WTC11 (cell line): Measurements from ENCODE around the gene CYTH3. TPM values are rescaled to one million over a fixed set of nuclear protein-coding genes. Genes with fewer than 3 reads are reported as not detected.

Source experiments
- ATAC-seq: fragments of 200-7000 bp; cut with Tn5 transposase; 2 replicates; pipeline ENCODE4 v1.10.0; 2021; ENCODE audit warnings: mild to moderate bottlenecking, moderate library complexity
- CTCF ChIA-PET: fragments of 300-600 bp; sonication (Branson Sonifier 250); formaldehyde crosslinking; loops from one replicate; lab custom pipeline; 2021; ENCODE audit warnings: antibody characterized with exemption; lab: Charles Lee
- POLR2A ChIA-PET: fragments of 350-600 bp; sonication (Branson Sonifier 250); formaldehyde crosslinking; loops from one replicate; lab custom pipeline; 2021; ENCODE audit warnings: antibody characterized with exemption; lab: Charles Lee
- DNase-seq: peaks from one replicate; pipeline ENCODE4 v3.0.0; 2021; ENCODE audit warnings: low spot score
- H3K27ac Mint-ChIP-seq: 2 replicates; pipeline ENCODE4 v1.8.0; 2021; ENCODE audit warnings: mixed read lengths
- H3K27me3 Mint-ChIP-seq: 2 replicates; pipeline ENCODE4 v1.8.0; 2021; ENCODE audit warnings: low read depth, mild to moderate bottlenecking, moderate library complexity, mixed read lengths
- H3K36me3 Mint-ChIP-seq: 2 replicates; pipeline ENCODE4 v1.8.0; 2021; ENCODE audit warnings: mixed read lengths
- H3K4me1 Mint-ChIP-seq: 2 replicates; pipeline ENCODE4 v1.8.0; 2022; ENCODE audit warnings: mixed read lengths
- H3K4me3 Mint-ChIP-seq: 2 replicates; pipeline ENCODE4 v1.8.0; 2021; ENCODE audit warnings: mild to moderate bottlenecking, moderate library complexity, mixed read lengths
- H3K9me3 Mint-ChIP-seq: 2 replicates; pipeline ENCODE4 v1.8.0; 2021; ENCODE audit warnings: mixed read lengths
- CBFB ChIP-seq: sonication (generic); formaldehyde crosslinking; IDR thresholded peaks from 2 replicates; pipeline ENCODE4 v1.8.1; 2022; ENCODE audit warnings: mild to moderate bottlenecking, low read depth, missing genetic modification reagents
- CREM ChIP-seq: sonication (generic); formaldehyde crosslinking; IDR thresholded peaks from 2 replicates; pipeline ENCODE4 v1.8.1; 2022; ENCODE audit warnings: mild to moderate bottlenecking, missing genetic modification reagents, moderate library complexity
- ELF4 ChIP-seq: sonication (generic); formaldehyde crosslinking; IDR thresholded peaks from 2 replicates; pipeline ENCODE4 v1.8.1; 2022; ENCODE audit warnings: low read depth, mild to moderate bottlenecking, moderate library complexity, missing genetic modification reagents
- FOXP1 ChIP-seq: sonication (generic); formaldehyde crosslinking; IDR thresholded peaks from 2 replicates; pipeline ENCODE4 v1.8.0; 2022; ENCODE audit warnings: missing genetic modification reagents, mild to moderate bottlenecking, moderate library complexity, borderline replicate concordance
- GRHL2 ChIP-seq: fragments of 250-450 bp; sonication (Bioruptor Pico); IDR thresholded peaks from 2 replicates; pipeline ENCODE4 v1.8.0; 2022; ENCODE audit warnings: mild to moderate bottlenecking, moderate library complexity; ENCODE audit not compliant: insufficient replicate concordance, severe bottlenecking
- HMGA2 ChIP-seq: fragments of 250-450 bp; sonication (Bioruptor Pico); IDR thresholded peaks from 2 replicates; pipeline ENCODE4 v1.4.0; 2021; ENCODE audit warnings: mild to moderate bottlenecking, moderate library complexity
- IRF2 ChIP-seq: sonication (generic); formaldehyde crosslinking; IDR thresholded peaks from 2 replicates; pipeline ENCODE4 v1.8.0; 2022; ENCODE audit warnings: low read depth, missing genetic modification reagents, borderline replicate concordance
- JUN ChIP-seq: sonication (generic); formaldehyde crosslinking; IDR thresholded peaks from 2 replicates; pipeline ENCODE4 v1.8.0; 2023; ENCODE audit warnings: mild to moderate bottlenecking, missing genetic modification reagents
- MXD4 ChIP-seq: fragments of 250-450 bp; sonication (Bioruptor Pico); IDR thresholded peaks from 2 replicates; pipeline ENCODE4 v1.8.0; 2021; ENCODE audit warnings: mild to moderate bottlenecking, moderate library complexity, borderline replicate concordance
- SP1 ChIP-seq: sonication (generic); formaldehyde crosslinking; conservative IDR thresholded peaks from 2 replicates; pipeline ENCODE4 v1.8.1; 2022; ENCODE audit warnings: missing genetic modification reagents
- TCF7 ChIP-seq: sonication (generic); formaldehyde crosslinking; IDR thresholded peaks from 2 replicates; pipeline ENCODE4 v1.8.0; 2022; ENCODE audit warnings: mild to moderate bottlenecking, low read depth, missing genetic modification reagents, moderate library complexity
- TP53 ChIP-seq: sonication (generic); formaldehyde crosslinking; IDR thresholded peaks from 2 replicates; pipeline ENCODE4 v1.8.1; 2023; ENCODE audit warnings: mild to moderate bottlenecking, missing genetic modification reagents
- ZNF138 ChIP-seq: sonication (generic); formaldehyde crosslinking; conservative IDR thresholded peaks from 2 replicates; pipeline ENCODE4 v1.8.1; 2022; ENCODE audit warnings: mild to moderate bottlenecking, moderate library complexity, missing genetic modification reagents
- ZNF423 ChIP-seq: fragments of 250-450 bp; sonication (Bioruptor Pico); IDR thresholded peaks from 2 replicates; pipeline ENCODE4 v2.1.2; 2022; ENCODE audit warnings: mild to moderate bottlenecking, moderate library complexity
- ZSCAN18 ChIP-seq: fragments of 250-450 bp; sonication (Bioruptor Pico); IDR thresholded peaks from 2 replicates; pipeline ENCODE4 v2.1.2; 2022; ENCODE audit warnings: mild to moderate bottlenecking, moderate library complexity
- total RNA-seq: library from RNA; stranded (reverse); gene quantifications from 3 replicates; pipeline ENCODE4 v1.2.3, GENCODE V29; 2021
- TF ChIP-seq, protein P1 (sequence below): fragments of 200-600 bp; IDR thresholded peaks from 2 replicates; pipeline ENCODE4 v1.8.0; 2022; ENCODE audit warnings: antibody characterized with exemption
- TF ChIP-seq, protein P2 (sequence below): sonication (generic); formaldehyde crosslinking; IDR thresholded peaks from 2 replicates; pipeline ENCODE4 v1.8.1; 2022; ENCODE audit warnings: mild to moderate bottlenecking, moderate library complexity, missing genetic modification reagents
- TF ChIP-seq, protein P3 (sequence below): fragments of 250-450 bp; sonication (Bioruptor Pico); IDR thresholded peaks from 2 replicates; pipeline ENCODE4 v1.9.0; 2021; ENCODE audit warnings: mild to moderate bottlenecking
- TF ChIP-seq, protein P4 (sequence below): fragments of 250-450 bp; sonication (Bioruptor Pico); conservative IDR thresholded peaks from 2 replicates; pipeline ENCODE4 v1.9.0; 2021; ENCODE audit warnings: mild to moderate bottlenecking
- TF ChIP-seq, protein P5 (sequence below): sonication (generic); formaldehyde crosslinking; IDR thresholded peaks from 2 replicates; pipeline ENCODE4 v1.8.0; 2023; ENCODE audit warnings: mild to moderate bottlenecking, missing genetic modification reagents
- TF ChIP-seq, protein P6 (sequence below): sonication (generic); formaldehyde crosslinking; IDR thresholded peaks from 2 replicates; pipeline ENCODE4 v1.8.0; 2023; ENCODE audit warnings: missing genetic modification reagents
- TF ChIP-seq, protein P7 (sequence below): sonication (generic); formaldehyde crosslinking; IDR thresholded peaks from 2 replicates; pipeline ENCODE4 v1.8.1; 2022; ENCODE audit warnings: low read depth, missing genetic modification reagents, borderline replicate concordance

Gene CYTH3
- total RNA-seq, 1 experiment from 2014 or later = 13.2 TPM

- ChIA-PET POLR2A (no interaction called here), CTCF (no interaction called here)
- H3K4me3 Mint-ChIP-seq = no peak overlapping the region
- ATAC-seq (no peak), DNase-seq (no peak)
- no peaks in the 10 kb centered on the region for H3K27me3 Mint-ChIP-seq
- TF ChIP-seq ELF4 (no peak), TP53 (no peak), JUN (CRISPR knock-in tag) (no peak), MXD4 (CRISPR knock-in tag) (no peak), GRHL2 (CRISPR knock-in tag) (no peak), SP1 (no peak), ZNF423 (no peak)
- TF ChIP-seq, protein P1, sequence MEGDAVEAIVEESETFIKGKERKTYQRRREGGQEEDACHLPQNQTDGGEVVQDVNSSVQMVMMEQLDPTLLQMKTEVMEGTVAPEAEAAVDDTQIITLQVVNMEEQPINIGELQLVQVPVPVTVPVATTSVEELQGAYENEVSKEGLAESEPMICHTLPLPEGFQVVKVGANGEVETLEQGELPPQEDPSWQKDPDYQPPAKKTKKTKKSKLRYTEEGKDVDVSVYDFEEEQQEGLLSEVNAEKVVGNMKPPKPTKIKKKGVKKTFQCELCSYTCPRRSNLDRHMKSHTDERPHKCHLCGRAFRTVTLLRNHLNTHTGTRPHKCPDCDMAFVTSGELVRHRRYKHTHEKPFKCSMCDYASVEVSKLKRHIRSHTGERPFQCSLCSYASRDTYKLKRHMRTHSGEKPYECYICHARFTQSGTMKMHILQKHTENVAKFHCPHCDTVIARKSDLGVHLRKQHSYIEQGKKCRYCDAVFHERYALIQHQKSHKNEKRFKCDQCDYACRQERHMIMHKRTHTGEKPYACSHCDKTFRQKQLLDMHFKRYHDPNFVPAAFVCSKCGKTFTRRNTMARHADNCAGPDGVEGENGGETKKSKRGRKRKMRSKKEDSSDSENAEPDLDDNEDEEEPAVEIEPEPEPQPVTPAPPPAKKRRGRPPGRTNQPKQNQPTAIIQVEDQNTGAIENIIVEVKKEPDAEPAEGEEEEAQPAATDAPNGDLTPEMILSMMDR = no peak
- TF ChIP-seq, protein P2, sequence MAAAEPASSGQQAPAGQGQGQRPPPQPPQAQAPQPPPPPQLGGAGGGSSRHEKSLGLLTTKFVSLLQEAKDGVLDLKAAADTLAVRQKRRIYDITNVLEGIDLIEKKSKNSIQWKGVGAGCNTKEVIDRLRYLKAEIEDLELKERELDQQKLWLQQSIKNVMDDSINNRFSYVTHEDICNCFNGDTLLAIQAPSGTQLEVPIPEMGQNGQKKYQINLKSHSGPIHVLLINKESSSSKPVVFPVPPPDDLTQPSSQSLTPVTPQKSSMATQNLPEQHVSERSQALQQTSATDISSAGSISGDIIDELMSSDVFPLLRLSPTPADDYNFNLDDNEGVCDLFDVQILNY (CRISPR knock-in tag) = no peak
- TF ChIP-seq, protein P3, sequence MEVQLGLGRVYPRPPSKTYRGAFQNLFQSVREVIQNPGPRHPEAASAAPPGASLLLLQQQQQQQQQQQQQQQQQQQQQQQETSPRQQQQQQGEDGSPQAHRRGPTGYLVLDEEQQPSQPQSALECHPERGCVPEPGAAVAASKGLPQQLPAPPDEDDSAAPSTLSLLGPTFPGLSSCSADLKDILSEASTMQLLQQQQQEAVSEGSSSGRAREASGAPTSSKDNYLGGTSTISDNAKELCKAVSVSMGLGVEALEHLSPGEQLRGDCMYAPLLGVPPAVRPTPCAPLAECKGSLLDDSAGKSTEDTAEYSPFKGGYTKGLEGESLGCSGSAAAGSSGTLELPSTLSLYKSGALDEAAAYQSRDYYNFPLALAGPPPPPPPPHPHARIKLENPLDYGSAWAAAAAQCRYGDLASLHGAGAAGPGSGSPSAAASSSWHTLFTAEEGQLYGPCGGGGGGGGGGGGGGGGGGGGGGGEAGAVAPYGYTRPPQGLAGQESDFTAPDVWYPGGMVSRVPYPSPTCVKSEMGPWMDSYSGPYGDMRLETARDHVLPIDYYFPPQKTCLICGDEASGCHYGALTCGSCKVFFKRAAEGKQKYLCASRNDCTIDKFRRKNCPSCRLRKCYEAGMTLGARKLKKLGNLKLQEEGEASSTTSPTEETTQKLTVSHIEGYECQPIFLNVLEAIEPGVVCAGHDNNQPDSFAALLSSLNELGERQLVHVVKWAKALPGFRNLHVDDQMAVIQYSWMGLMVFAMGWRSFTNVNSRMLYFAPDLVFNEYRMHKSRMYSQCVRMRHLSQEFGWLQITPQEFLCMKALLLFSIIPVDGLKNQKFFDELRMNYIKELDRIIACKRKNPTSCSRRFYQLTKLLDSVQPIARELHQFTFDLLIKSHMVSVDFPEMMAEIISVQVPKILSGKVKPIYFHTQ = no peak
- TF ChIP-seq, protein P4, sequence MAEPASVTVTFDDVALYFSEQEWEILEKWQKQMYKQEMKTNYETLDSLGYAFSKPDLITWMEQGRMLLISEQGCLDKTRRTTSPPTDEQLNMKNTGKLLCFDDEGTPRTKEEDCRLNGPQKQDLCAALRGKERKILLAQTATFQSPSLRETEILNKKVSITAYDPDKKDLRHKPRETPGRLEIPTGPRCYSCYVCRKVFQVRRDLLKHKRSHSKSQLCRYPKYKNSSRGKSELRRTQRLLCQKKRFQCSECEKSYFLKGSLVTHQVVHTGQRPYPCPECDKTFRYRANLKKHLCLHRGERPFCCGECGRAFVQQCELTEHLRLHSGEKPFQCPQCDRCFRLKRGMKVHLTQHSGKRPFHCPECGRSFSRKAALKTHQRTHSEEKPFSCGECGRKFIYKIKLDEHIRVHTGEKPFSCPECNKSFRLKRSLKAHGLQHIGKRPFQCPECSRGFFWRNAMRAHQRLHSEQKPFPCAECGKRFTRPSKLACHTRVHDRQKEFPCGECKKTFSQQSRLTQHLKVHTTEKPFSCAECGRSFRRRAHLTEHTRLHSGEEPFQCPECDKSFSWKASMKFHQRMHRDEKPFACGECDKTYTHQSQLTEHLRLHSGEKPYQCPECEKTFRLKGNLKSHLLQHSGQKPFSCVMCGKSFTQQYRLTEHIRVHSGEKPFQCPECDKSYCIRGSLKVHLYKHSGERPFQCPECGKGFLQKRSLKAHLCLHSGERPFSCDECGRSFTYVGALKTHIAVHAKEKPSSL (CRISPR knock-in tag) = no peak
- peaks cover 3% of the 10 kb centered on the region; the same call in 1 of the 2 replicates for H3K9me3 Mint-ChIP-seq
- no peaks in the 10 kb centered on the region for H3K36me3 Mint-ChIP-seq
- no peak overlapping the region for H3K27ac Mint-ChIP-seq
- H3K4me1 Mint-ChIP-seq = no peaks in the 10 kb centered on the region
Observed at GRCh38 chr7:6299774-6300173, 27.4 kb upstream of the CYTH3 start.

- POLR2A ChIA-PET = no interaction called here
- Mint-ChIP-seq H3K36me3 (no peaks in the 10 kb centered on the region), H3K4me3 (no peak overlapping the region), H3K9me3 (peaks cover 3% of the 10 kb centered on the region; the same call in 1 of the 2 replicates), H3K4me1 (no peaks in the 10 kb centered on the region), H3K27me3 (no peaks in the 10 kb centered on the region), H3K27ac (peak overlapping the region; percentile 45; the same call in 1 of the 2 replicates)
- DNase-seq (no peak), ATAC-seq (no peak)
- CTCF ChIA-PET = no interaction called here
- TF ChIP-seq TCF7 (CRISPR knock-in tag) = no peak
- TF ChIP-seq ZNF138 (CRISPR knock-in tag) = no peak
- no peak for TF ChIP-seq FOXP1 (CRISPR knock-in tag)
- TF ChIP-seq, protein P5, sequence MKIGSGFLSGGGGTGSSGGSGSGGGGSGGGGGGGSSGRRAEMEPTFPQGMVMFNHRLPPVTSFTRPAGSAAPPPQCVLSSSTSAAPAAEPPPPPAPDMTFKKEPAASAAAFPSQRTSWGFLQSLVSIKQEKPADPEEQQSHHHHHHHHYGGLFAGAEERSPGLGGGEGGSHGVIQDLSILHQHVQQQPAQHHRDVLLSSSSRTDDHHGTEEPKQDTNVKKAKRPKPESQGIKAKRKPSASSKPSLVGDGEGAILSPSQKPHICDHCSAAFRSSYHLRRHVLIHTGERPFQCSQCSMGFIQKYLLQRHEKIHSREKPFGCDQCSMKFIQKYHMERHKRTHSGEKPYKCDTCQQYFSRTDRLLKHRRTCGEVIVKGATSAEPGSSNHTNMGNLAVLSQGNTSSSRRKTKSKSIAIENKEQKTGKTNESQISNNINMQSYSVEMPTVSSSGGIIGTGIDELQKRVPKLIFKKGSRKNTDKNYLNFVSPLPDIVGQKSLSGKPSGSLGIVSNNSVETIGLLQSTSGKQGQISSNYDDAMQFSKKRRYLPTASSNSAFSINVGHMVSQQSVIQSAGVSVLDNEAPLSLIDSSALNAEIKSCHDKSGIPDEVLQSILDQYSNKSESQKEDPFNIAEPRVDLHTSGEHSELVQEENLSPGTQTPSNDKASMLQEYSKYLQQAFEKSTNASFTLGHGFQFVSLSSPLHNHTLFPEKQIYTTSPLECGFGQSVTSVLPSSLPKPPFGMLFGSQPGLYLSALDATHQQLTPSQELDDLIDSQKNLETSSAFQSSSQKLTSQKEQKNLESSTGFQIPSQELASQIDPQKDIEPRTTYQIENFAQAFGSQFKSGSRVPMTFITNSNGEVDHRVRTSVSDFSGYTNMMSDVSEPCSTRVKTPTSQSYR = no peak
- no peak for TF ChIP-seq ELF4
- no peak for TF ChIP-seq CREM (CRISPR knock-in tag)
- no peak for TF ChIP-seq CBFB (CRISPR knock-in tag)
- no peak for TF ChIP-seq ZSCAN18 (CRISPR knock-in tag)
- no peak for TF ChIP-seq IRF2
- TF ChIP-seq, protein P6, sequence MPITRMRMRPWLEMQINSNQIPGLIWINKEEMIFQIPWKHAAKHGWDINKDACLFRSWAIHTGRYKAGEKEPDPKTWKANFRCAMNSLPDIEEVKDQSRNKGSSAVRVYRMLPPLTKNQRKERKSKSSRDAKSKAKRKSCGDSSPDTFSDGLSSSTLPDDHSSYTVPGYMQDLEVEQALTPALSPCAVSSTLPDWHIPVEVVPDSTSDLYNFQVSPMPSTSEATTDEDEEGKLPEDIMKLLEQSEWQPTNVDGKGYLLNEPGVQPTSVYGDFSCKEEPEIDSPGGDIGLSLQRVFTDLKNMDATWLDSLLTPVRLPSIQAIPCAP (CRISPR knock-in tag) = no peak
- TF ChIP-seq HMGA2 (CRISPR knock-in tag) = no peak
- TF ChIP-seq, protein P7, sequence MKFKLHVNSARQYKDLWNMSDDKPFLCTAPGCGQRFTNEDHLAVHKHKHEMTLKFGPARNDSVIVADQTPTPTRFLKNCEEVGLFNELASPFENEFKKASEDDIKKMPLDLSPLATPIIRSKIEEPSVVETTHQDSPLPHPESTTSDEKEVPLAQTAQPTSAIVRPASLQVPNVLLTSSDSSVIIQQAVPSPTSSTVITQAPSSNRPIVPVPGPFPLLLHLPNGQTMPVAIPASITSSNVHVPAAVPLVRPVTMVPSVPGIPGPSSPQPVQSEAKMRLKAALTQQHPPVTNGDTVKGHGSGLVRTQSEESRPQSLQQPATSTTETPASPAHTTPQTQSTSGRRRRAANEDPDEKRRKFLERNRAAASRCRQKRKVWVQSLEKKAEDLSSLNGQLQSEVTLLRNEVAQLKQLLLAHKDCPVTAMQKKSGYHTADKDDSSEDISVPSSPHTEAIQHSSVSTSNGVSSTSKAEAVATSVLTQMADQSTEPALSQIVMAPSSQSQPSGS = no peak
Observed at GRCh38 chr7:6294839-6295238, 22.4 kb upstream of the CYTH3 start.
